ENCODE measurements around the gene FBXL7.

GRCh38 chr5:15929611-15930263 is 429.8 kb downstream of the FBXL7 start:
- TF ChIP-seq PATZ1 (CRISPR knock-in tag; IDR thresholded peaks at IDR 0.05; ENCODE audit: borderline replicate concordance): no peak
- TF ChIP-seq ZFP3 (CRISPR knock-in tag; IDR thresholded peaks at IDR 0.05): no peak
- TF ChIP-seq ZFP30 (CRISPR knock-in tag; IDR thresholded peaks at IDR 0.05): no peak
- TF ChIP-seq ISL1 (CRISPR knock-in tag; IDR thresholded peaks at IDR 0.05): no peak
- no peak for TF ChIP-seq GLIS3 (CRISPR knock-in tag; IDR thresholded peaks at IDR 0.05)
- no peak for TF ChIP-seq BACH2 (CRISPR knock-in tag; IDR thresholded peaks at IDR 0.05; ENCODE audit: borderline replicate concordance)
- no peak for TF ChIP-seq TCF4 (CRISPR knock-in tag; IDR thresholded peaks at IDR 0.05; ENCODE audit: borderline replicate concordance)
- no peak for TF ChIP-seq ZNF565 (CRISPR knock-in tag; conservative IDR thresholded peaks at IDR 0.05; ENCODE audit: low read depth)
- TF ChIP-seq CSRNP3 (CRISPR knock-in tag; IDR thresholded peaks at IDR 0.05): no peak
- no peak for TF ChIP-seq OSR1 (CRISPR knock-in tag; IDR thresholded peaks at IDR 0.05)
- no peak for TF ChIP-seq CSDC2 (CRISPR knock-in tag; IDR thresholded peaks at IDR 0.05)
